ENCODE results near the gene TPP2.

The TPP2 gene

DNA sequence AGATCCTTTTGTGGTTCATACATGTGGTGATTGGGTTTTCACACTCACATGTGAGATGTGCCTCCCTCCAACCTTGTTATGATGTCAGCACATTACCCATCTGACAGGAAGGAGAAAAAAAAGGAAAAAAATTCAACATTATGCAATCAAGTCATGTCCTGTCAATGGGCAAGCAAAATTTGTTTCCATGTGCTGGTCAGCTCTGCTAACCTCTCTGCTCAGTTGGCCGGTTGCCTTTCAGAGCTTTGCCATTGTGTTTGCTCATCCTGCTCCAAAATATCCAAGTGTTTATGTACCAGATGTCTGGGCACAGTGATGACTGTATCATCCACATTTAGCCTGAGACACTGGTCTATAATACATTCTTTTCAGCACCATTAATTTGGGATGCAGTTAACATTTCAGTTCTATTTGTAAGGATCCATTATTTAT, 125.0 kb downstream of the TPP2 start:
- Histone ChIP-seq H2BK15ac (replicated peaks; ENCODE audit: low read depth) (no peak overlapping the region), H2BK120ac (ENCODE audit: low read depth, low read length) (no peak overlapping the region), H4K5ac (ENCODE audit: low read length) (no peak overlapping the region), H3K4ac (ENCODE audit: low read depth, low read length) (no peak overlapping the region), H3K27me3 (ENCODE audit: insufficient read depth, low read length, poor library complexity) (no peaks in the 10 kb centered on the region), H2AK5ac (ENCODE audit: low read length) (no peak overlapping the region), H3K9ac (ENCODE audit: low read length) (no peak overlapping the region), H4K8ac (ENCODE audit: low read depth, low read length) (no peak overlapping the region), H3K79me1 (ENCODE audit: low read length) (no peaks in the 10 kb centered on the region), H3K18ac (ENCODE audit: low read length) (no peak overlapping the region), H3K4me1 (ENCODE audit: control insufficient read depth, low read depth, low read length) (no peaks in the 10 kb centered on the region), H3K56ac (ENCODE audit: low read length) (no peak overlapping the region), H3K23ac (ENCODE audit: low read length) (no peak overlapping the region), H3K27ac (ENCODE audit: low read depth, low read length) (no peak overlapping the region), H3K4me3 (ENCODE audit: low read length) (no peak overlapping the region), H3K36me3 (ENCODE audit: control insufficient read depth, insufficient read depth, low read length) (no peaks in the 10 kb centered on the region), H3K4me2 (ENCODE audit: low read length) (no peak overlapping the region), H3K79me2 (ENCODE audit: control insufficient read depth, insufficient read depth, low read length) (no peaks in the 10 kb centered on the region), H2BK5ac (ENCODE audit: low read length) (no peak overlapping the region)
- no peak for DNase-seq
- no CpG with 5 or more reads among the region's 1 CpG for WGBS (ENCODE audit: extremely low coverage, insufficient coverage, low lambda C conversion rate)

DNA sequence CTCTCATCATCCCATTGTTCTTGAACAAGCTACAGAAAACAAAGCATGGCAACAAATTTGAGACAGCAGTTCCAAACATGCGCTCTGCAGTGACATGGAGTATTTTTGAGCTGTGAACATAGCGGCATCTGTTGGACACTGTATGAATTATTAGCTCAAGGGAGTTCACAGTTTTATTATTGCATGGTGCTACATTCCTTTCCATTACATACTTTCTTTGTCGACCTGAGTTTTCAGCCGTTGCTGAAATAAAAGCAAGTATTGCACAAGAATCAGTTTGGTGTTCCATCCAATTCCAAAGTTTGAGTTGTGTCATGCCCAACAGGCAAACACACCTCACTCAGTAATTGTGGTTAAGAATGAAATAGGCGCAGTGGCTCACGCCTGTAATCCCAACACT, 128.1 kb downstream of the TPP2 start:
- Histone ChIP-seq H3K27me3 (ENCODE audit: insufficient read depth, low read length, poor library complexity) (no peaks in the 10 kb centered on the region), H2BK15ac (replicated peaks; ENCODE audit: low read depth) (no peak overlapping the region), H3K18ac (ENCODE audit: low read length) (no peak overlapping the region), H3K4me1 (ENCODE audit: control insufficient read depth, low read depth, low read length) (no peaks in the 10 kb centered on the region), H3K4ac (ENCODE audit: low read depth, low read length) (no peak overlapping the region), H2BK5ac (ENCODE audit: low read length) (no peak overlapping the region), H3K27ac (ENCODE audit: low read depth, low read length) (no peak overlapping the region), H3K79me1 (ENCODE audit: low read length) (no peaks in the 10 kb centered on the region), H3K79me2 (ENCODE audit: control insufficient read depth, insufficient read depth, low read length) (no peaks in the 10 kb centered on the region), H3K23ac (ENCODE audit: low read length) (no peak overlapping the region), H3K9ac (ENCODE audit: low read length) (no peak overlapping the region), H3K36me3 (ENCODE audit: control insufficient read depth, insufficient read depth, low read length) (no peaks in the 10 kb centered on the region), H4K8ac (ENCODE audit: low read depth, low read length) (no peak overlapping the region), H3K56ac (ENCODE audit: low read length) (no peak overlapping the region), H2AK5ac (ENCODE audit: low read length) (no peak overlapping the region), H3K4me2 (ENCODE audit: low read length) (no peak overlapping the region), H4K5ac (ENCODE audit: low read length) (no peak overlapping the region), H3K4me3 (ENCODE audit: low read length) (no peak overlapping the region), H2BK120ac (ENCODE audit: low read depth, low read length) (no peak overlapping the region)
- WGBS (ENCODE audit: extremely low coverage, insufficient coverage, low lambda C conversion rate) = no CpG with 5 or more reads among the region's 6 CpGs
- peak; percentile 7 for DNase-seq

DNA sequence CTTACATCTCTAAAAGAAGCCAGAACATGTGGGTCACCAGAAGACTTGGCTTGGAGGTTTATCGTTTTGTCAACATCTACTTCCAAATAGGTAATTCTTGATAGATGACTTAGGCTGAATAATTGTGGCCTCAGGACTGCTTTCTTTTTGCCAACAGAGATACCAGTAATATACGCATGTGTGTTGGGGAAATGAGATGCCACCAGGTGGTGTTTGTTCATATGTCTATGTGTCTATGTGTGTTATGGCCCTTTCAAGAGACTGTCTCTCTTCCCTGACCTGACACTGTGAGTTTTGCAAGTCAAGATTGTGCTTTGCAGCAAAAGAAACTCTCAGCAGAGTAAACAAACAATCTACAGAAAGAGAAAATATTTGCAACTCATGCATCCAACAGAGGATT, 129.6 kb downstream of the TPP2 start:
- Histone ChIP-seq H3K4me1 (ENCODE audit: control insufficient read depth, low read depth, low read length) (no peaks in the 10 kb centered on the region), H3K27ac (ENCODE audit: low read depth, low read length) (no peak overlapping the region), H3K4me3 (ENCODE audit: low read length) (no peak overlapping the region), H3K4ac (ENCODE audit: low read depth, low read length) (no peak overlapping the region), H3K9ac (ENCODE audit: low read length) (no peak overlapping the region), H4K8ac (ENCODE audit: low read depth, low read length) (no peak overlapping the region), H2BK15ac (replicated peaks; ENCODE audit: low read depth) (no peak overlapping the region), H3K18ac (ENCODE audit: low read length) (no peak overlapping the region), H4K5ac (ENCODE audit: low read length) (no peak overlapping the region), H3K79me1 (ENCODE audit: low read length) (no peaks in the 10 kb centered on the region), H2AK5ac (ENCODE audit: low read length) (no peak overlapping the region), H3K4me2 (ENCODE audit: low read length) (no peak overlapping the region), H3K23ac (ENCODE audit: low read length) (no peak overlapping the region), H3K36me3 (ENCODE audit: control insufficient read depth, insufficient read depth, low read length) (no peaks in the 10 kb centered on the region), H3K27me3 (ENCODE audit: insufficient read depth, low read length, poor library complexity) (no peaks in the 10 kb centered on the region), H2BK120ac (ENCODE audit: low read depth, low read length) (no peak overlapping the region), H3K79me2 (ENCODE audit: control insufficient read depth, insufficient read depth, low read length) (no peaks in the 10 kb centered on the region), H3K56ac (ENCODE audit: low read length) (no peak overlapping the region), H2BK5ac (ENCODE audit: low read length) (no peak overlapping the region)
- DNase-seq = no peak
- no CpG with 5 or more reads among the region's 2 CpGs for WGBS (ENCODE audit: extremely low coverage, insufficient coverage, low lambda C conversion rate)
